Lower leg skin (tissue), 3 donors: ENCODE data around the gene DLGAP1.

Source experiments
- CTCF ChIP-seq, 3 donors: fragments of 450-650 bp; IDR thresholded peaks; one replicate each; pipeline ENCODE4 v1.5.1; 2016; ENCODE audit warnings: antibody characterized with exemption in 3 of 3, mild to moderate bottlenecking in 3 of 3, moderate library complexity in 2 of 3
- POLR2A ChIP-seq, 2 donors: fragments of 450-650 bp; IDR thresholded peaks; one replicate each; pipeline ENCODE4 v1.6.1; 2016 to 2017; ENCODE audit warnings: antibody characterized with exemption in 2 of 2, mild to moderate bottlenecking in 1 of 2, moderate library complexity in 1 of 2

GRCh38 chr18:3864669-3865298, 590.3 kb downstream of the DLGAP1 start:
- TF ChIP-seq CTCF (IDR thresholded peaks at IDR 0.05) = no peak
- no peak for TF ChIP-seq POLR2A (IDR thresholded peaks at IDR 0.05)
